Measurements from ENCODE around the gene MAGEA10.

GRCh38 chrX:152086141-152086540, 52.2 kb downstream of the MAGEA10 start:
- TF ChIP-seq CTCF (conservative IDR thresholded peaks at IDR 0.05) (no peak), EZH2 (IDR thresholded peaks at IDR 0.05; ENCODE audit: low read depth) (no peak)
